ENCODE measurements around the gene ADA.

DNA sequence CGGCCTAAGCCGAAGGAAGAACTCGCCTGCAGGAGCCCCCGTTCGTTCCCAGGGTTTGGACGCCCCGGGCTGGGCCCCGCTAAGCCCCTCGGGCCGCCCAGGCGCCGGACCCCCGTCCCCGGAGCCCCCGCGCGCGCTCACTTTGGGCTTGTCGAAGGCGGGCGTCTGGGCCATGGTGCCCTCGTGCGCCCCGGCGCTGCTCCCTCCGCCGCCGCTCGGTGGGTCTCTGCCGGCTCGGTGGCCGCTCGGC is 140 bp downstream of the ADA start:
- TF ChIP-seq EZH2phosphoT487 (IDR thresholded peaks at IDR 0.05; ENCODE audit: insufficient read depth, low read depth) (no peak), EZH2 (IDR thresholded peaks at IDR 0.05; ENCODE audit: insufficient read depth, poor library complexity, severe bottlenecking) (no peak)

Data from GM23248 (cell line).